GM18858 (cell line): ENCODE measurements around the gene VEPH1.

Experiments
- ATAC-seq: cut with Tn5 transposase; IDR thresholded peaks from one replicate; pipeline ENCODE4 v1.9.1; 2021; ENCODE audit not compliant: unreplicated experiment

Gene VEPH1

GRCh38 chr3:157231071-157231470 is 272.1 kb downstream of the VEPH1 start:
- no peak for ATAC-seq

DNA sequence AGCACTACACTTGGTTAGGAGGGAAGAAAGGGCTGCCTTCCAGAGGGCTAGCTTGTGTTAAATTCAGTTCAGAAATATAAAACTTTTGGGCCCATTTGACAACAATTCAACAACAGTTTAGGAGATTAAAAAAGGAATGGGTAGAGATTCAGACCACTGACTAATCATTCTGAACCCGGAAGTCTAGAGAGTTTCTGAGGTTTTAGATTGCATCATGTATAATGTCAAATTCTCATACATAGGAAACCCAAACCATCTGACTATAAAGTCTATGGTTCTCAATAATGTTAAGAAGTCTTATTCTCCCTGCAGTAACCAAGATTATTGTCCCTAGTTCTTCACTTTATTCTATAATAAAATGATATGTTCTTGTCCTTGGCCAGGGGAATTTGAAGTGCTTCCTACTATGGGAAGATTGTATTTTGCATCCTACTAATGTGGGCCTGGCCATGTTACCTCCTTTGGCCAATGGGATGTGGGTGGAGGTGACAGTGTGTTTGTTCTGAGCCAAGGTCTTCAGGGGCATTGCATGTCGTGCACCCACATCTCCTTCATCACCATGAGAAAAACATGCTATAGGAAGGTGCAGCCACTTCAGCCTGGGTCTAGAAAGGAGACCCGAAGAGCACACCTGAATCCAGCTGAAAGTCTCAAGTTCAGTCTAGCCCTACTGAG is 276.9 kb downstream of the VEPH1 start:
- ATAC-seq = peak; percentile 68

GRCh38 chr3:157225001-157225400 is 278.2 kb downstream of the VEPH1 start:
- no peak for ATAC-seq

DNA sequence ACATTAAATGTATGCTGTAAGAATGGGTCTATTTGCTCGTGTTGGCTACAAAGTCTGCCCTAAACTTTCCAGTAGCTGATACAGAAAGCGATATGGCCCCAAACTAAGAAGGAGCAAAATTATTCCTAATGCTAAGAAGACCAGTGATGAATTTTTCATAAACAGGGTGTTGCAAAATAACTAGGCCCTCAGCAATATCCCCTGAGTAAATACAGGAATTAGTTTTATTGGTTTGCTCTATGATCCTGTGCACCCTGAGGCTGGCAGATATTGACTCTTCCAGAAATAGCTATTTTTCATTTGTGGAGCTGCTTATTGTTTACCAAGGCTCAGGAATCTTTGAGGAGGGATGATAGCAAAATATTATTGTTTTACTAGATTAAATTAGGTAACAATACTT is 282.3 kb downstream of the VEPH1 start:
- ATAC-seq = no peak

GRCh38 chr3:157220211-157220610 is 283.0 kb downstream of the VEPH1 start:
- ATAC-seq = no peak

- ATAC-seq = no peak
These were observed 284.0 kb downstream of the VEPH1 start for GRCh38 chr3:157219215-157219614.
